Measurements from ENCODE around the gene TMOD1.

DNA sequence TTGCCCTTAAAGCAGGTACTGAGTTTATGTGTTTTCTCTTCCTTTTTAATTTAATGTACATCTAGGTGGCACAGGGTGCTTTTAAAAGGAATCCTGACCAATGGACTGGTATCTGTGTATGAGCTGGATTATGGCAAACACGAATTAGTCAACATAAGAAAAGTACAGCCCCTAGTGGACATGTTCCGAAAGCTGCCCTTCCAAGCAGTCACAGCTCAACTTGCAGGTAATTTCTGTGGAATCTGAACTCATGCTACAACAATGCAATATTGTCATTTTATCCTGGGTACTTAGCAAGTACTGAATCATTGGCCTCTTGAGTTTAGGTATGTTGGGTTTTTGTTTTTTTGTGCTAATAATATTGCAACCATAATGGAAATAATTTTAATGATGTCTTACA is 14.4 kb upstream of the TMOD1 start:
- TF ChIP-seq, protein P1, sequence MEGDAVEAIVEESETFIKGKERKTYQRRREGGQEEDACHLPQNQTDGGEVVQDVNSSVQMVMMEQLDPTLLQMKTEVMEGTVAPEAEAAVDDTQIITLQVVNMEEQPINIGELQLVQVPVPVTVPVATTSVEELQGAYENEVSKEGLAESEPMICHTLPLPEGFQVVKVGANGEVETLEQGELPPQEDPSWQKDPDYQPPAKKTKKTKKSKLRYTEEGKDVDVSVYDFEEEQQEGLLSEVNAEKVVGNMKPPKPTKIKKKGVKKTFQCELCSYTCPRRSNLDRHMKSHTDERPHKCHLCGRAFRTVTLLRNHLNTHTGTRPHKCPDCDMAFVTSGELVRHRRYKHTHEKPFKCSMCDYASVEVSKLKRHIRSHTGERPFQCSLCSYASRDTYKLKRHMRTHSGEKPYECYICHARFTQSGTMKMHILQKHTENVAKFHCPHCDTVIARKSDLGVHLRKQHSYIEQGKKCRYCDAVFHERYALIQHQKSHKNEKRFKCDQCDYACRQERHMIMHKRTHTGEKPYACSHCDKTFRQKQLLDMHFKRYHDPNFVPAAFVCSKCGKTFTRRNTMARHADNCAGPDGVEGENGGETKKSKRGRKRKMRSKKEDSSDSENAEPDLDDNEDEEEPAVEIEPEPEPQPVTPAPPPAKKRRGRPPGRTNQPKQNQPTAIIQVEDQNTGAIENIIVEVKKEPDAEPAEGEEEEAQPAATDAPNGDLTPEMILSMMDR (IDR thresholded peaks at IDR 0.05; ENCODE audit: low read length): no peak; the same call in 1 of the 2 replicates
- TF ChIP-seq EZH2 (IDR thresholded peaks at IDR 0.05; ENCODE audit: borderline replicate concordance, low read length): no peak
